T follicular helper cell (primary cell): ENCODE measurements around the gene MRO.
"Not testable (repeated sequence)": the region's sequence is repeated elsewhere in the genome, so short reads cannot be mapped to it uniquely, and the experiment has no call there.

ENCODE experiments used
- DNase-seq: peaks from one replicate; pipeline ENCODE4 v3.0.0-alpha.2; 2020; ENCODE audit warnings: low read depth

Gene MRO

DNA sequence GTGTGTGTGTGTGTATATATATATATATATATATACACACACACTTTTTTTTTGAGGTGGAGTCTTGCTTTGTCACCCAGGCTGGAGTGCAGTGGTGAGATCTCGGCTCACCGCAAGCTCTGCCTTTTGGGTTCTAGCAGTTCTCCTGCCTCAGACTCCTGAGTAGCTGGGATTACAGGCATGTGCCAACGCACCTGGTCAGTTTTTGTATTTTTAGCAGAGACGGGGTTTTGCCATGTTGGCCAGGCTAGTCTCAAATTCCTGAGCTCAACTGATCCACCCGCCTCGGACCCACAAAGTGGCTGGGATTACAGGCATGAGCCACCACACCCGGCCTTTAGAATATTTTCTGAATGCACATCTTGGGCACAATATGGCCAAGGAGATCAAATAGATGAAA lies 13.7 kb upstream of the MRO start:
- not testable (repeated sequence) for DNase-seq

DNA sequence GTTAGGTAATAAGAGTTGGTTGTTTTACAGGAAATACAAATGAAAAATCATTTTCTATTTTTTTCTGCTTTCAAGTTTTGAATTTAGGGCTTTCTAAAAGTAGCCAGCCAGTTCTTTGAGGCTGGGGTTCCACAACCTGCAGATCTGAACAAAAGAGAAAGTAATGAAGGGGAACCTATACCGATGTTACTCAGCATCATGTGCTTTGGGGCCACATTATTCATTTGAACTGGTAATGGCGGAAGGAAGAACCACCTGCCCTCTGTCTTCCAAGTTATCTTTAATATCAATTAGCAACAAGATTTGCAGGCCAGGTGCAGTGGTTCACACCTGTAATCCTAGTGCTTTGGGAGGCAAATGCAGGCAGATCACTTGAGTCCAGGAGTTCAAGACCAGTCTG lies 12.9 kb upstream of the MRO start:
- DNase-seq: no peak

DNA sequence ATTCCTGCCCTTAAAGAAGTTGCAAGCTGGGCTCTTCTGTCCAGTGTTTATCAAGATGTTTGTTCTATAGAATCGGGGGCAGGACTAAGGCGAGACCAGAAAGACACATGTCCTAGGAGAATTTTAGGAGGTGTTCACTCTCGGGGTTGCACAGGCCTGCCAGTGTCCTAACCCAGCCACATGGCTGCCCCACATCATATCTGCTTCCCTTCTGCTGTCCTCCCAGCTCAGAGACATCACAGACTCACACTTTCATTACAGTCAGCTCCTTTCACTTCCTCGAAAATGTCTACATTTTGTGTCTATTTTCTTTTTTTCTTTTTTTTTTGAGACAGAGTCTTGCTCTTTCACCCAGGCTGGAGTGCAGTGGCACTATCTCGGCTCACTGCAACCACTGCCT lies 10.7 kb upstream of the MRO start:
- DNase-seq: no peak

DNA sequence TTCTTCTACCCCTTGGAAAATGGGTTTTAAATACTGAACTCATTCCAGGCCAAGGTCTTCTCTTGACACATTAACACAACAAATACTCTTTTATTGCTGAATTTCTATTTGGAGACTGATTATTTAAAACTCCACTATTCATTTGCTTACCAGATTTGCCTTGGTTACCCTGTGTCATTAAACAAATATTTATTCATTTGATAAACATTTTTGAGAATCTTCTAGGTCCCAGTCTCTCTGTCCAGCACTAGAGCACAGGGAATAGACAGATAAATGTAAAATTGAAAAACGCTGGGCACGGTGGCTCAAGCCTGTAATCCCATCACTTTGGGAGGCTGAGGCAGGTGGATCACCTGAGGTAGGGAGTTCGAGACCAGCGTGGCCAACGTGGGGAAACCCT lies 9.8 kb upstream of the MRO start:
- DNase-seq: no peak

DNA sequence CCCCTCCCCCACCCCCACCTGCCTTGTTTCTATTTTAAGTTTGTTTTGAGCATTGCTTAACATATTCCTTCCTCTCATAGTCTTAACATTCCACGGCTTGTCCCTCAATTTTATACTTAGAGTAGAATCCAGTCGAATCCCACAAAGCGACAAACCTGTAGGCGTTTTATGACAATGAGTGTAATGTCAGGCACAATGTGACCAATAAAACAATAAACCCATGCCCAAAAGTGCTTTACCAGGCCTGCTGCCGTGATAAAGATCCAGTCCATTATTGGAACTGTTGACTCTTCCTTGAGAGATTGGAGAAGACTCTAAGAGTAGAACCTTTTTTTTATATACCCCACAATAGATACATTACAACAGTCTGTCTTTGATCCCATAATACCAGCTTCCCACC lies 6.2 kb upstream of the MRO start:
- no peak for DNase-seq

DNA sequence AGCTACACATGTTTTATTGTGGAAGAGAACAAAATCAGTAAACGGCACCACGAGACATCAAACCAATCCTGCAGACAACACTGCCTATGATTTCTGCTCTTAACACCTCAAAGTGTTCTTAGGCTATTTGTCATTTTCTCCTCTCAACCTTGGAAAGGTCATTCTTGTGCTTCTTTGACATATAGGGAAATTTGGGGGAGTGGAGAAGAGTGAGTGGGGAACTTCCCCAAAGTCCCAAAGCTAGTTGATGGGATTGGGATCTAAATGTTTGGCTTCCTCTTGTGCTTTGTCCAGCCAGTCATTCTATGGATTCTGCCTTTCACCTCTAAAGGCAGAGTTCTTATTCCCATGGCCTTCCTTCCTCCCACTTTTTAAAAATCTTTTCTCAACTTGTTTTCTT lies 5.8 kb upstream of the MRO start:
- no peak for DNase-seq

DNA sequence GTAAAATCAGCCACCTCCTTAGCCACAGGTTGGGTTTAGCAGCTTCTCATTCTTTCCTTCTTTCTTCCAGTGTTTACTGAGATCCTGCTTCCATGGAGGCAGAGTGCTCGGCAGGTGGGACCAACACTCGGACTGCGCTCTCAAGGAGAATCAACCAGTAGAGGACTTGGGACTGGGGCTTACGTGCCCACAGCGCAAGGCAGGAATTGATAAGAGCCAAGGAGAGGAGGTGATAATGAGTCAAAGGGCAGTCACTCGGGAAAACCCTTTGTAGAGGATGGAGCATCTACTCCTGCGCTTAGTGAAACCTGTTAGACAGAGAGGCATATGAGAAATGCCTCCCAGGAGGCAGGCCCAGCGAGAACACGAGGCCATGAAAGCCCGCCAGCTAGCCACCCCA lies 2.9 kb upstream of the MRO start:
- DNase-seq: no peak

DNA sequence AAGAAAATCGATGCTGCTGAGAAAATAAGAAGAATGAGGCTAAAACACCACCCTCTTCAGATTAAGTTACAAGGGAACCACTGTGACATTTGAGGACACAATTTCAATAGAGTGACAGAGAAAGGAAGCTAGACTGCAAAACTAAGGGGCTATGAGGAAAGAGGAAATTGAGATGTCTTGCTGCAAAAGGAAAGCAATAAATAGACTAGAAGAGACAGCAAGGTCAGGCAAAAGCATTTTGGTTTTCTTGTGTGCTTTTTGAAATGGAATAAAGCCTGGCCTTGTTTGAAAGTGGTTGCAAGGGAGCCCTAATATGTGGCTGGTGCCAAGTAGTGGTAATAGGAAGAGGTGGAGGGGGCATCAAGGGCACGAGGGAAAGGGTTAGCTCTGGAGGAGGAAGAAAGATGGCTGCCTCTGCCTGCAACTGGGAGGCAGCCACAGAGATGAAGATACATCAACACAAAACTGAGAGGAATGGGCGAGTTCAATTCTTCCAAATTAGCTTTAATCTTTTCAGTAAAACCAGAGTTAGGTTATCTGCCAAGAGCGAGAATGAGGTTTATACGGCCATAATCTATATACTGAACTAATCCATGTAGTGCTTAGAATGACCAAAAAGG lies 1.2 kb upstream of the MRO start:
- DNase-seq: no peak

DNA sequence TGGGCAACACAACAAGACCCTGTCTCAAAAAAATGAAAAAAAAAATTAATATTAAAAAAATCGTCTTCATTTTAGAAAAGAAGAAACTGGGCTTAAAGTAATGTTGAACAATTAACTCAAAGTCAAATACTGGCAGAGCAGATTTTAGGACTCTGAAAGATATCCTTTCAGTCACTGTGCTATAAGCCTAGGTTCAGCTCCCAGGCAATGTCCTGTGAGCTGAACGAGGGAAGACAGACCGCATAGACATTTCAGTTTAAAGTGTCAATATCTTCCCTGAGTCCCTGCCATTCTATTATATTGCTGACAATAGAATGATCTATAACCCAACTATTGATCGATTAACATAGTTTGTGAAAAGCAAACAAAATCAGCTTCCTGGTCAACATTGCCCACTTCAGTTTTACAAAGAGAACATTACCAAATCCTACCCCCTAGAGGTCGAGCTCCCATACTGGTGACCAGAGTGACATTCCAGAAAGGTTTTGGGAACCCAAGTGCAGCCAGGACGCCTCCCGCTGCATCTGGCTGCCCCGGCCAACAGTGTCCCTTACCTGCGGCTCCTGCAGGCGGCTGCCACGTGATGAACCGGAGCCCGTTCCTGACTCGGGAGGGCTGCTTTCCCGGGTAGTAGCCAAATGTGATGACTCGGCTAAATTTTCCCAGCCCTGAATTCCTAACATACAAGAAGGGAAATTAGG lies 639 bp downstream of the MRO start:
- no peak for DNase-seq

DNA sequence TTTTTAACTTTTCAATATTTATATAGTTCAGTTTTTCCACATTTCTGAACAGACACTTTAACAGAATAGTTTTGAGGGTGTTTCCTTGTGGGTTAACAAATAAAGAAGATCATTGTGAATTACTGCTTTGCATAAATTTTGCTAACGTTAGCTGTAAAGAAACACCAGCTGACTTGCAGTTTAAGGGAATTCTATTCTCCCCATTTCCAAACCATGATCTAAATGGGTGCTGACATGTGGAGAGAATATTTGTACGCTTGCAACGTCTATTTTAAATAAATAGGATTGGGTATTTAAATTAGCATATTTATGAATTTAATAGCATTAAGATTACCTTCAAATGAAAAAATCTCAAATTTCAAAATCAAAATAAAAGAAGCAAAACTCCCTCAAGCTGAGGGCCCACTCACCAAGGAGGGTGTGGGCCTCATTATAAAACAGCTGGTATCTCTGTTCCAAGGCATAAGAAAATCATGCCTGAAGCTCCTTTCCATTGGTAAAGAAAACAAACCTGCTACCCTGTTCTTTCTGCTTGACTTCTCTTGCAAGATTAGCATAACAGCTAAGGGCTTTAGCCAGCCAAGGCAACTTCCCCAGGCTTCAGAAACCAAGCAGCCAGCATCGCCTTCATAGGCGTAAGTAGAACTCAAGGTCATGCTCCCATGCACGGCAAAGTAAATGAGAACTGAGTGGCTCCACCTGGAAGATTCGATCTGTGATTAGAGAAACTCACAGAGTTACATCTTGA lies 3.2 kb downstream of the MRO start:
- no peak for DNase-seq

DNA sequence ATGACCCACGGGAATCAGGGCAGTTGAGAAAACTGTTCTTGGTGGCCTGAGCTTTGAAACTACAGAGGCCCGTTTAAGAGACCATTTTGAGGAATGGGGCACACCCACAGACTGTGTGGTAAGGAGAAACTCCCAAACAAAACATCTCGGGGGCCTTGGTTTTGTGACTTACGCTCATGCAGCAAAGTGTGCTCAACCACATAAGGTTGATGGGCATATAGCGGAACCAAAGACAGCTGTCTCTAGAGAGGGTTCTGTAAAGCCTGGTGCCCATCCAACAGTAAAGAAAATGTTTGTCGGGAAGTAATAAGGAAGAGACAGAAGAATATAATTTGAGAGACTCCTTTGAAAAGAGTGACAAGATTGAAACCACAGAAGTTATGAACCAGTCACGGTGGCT lies 5.4 kb downstream of the MRO start:
- DNase-seq: no peak

DNA sequence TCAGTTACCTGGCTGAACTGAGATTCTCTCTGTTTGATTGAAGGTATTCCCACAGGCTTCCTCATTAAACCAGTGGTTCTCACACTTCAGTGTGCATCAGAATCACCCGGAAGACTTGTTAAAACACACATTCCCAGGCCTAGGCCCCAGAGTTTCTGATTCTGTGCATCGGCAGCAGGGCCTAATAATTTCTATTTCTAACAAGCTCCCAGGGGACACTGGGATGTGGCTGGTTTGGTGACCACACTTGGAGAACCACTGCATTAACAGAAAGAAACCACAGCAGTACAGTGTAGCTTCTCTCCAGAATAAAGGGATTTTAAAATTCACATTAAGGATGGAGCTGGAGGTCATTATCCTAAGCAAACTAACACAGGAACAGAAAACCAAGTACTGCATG lies 6.5 kb downstream of the MRO start:
- DNase-seq: no peak

DNA sequence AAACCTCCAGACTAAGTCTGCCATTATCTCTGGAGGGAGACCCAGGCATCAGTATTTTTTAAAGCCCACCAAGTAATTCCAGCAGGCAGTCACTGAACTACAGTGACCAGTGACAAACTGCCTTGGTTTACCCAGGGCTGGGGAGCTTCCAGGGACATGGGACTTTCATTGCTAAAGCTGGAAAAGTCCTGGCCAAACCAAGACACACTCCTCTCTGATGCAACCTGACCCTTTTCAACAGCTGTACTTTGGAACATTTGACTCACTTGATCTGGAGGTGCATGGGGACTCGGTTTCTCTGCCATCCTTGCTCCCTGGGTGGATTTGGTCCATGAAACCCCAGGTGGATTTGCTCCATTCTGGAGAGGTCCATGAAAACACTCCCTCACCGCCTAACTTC lies 7.0 kb downstream of the MRO start:
- no peak for DNase-seq

DNA sequence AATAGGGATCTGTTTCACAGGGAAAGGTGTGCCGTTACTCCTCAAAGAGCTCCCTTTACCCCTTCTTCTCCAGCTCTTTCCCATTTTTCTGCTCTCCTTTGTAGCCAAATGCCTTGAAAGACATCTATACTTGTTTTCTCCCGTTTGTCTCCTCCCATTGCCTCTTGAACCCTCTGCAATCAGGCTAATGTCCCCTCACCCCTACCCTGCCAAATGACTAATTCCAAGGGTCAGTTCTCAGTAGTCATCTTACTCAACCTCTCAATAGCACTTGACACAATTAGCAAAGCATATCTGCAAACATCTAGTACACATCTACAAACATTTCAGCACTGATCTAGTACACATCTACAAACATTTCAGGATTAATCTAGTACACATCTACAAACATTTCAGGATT lies 12.6 kb downstream of the MRO start:
- no peak for DNase-seq

DNA sequence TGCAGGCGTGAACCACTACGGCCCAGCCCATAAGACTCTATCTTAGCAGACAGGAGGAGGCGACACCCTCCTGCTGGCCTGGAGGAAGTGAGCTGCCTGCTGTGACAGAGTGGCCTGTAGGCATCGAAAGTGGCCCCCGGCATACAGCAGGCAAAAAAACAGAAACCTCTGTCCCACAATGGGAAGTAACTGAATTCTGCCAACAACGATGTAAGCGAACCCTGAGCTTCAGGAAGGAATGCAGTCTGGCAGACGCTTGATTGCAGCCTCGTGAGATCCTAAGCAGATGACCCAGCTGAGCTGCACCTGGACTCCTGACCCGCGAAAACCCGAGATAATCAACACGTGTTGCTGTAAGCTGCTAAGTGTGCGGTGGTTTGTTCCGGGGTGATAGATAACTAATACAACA lies 13.6 kb downstream of the MRO start:
- no peak for DNase-seq

DNA sequence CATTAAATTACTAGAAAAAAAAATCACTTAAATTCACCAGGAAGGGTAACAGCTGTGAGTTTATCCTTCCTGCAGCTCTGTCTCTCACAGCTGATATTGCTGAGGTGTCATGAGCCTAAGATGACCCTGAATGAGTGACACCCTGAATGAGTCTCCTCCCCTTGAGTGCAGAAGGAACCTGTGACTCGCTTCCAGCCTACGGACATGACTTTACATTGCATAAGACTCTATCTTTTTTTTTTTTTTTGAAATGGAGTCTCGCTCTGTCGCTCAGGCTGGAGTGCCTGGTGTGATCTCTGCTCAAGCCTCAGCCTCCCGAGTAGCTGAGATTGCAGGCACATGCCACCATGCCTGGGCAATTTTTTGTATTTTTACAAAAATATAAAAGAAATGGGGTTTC lies 14.1 kb downstream of the MRO start:
- DNase-seq: no peak

DNA sequence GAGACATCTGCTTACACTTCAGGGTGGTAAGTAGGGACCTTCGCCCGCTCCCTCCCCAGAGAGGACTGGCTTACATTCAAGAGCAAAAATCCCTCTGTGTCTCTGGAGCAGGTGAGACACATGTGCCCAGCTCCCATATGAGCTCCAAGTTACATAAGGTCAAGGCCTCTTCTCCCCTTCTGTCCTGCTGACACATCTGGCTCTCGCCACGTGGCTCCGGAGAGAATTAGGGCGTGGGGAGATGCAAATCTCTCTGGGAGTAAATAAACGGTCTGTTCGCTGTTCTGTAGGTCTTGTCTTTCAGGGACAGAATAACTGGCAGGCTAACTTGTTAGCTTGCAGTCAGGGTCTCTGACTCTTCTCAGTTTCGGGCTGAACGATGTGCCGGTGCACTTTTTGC lies 16.2 kb downstream of the MRO start:
- no peak for DNase-seq

DNA sequence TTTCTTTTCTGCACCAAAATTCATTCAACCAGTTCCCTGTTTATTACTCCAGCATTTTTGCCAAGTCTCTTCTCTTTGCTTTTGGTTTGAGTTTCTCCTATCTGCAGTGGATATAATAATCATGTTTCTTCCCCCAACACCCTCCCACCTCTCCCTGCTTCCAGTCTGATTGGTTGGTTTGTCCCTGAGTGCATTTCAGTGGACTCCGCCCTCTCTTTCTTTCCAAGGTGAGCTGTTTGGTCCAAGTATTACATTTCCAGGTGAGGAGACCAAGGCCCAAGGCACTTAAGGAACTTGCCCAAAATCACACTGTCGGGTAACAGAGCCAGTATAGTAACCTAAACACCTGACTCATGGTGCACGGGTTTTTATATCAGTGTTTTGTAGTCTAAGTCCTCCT lies 17.7 kb downstream of the MRO start:
- no peak for DNase-seq

DNA sequence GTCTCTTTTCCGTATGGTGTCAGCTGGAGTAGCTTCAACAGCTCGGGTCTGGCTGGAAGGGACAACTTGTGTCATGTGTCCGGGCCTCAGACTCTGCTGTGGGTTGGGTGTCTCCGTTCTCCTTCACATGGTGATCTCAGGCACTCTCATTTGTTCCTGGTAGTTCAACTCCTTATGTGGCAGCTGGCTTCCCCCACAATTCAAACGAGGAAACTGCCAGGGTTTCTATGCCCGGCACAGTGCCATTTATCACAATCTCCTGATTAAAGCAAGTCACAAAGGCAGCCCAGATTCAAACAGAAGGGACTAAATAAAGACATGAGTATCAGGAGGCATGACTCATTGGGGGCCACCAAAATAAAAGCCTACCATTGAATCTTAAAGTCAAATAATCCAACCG lies 22.7 kb downstream of the MRO start:
- no peak for DNase-seq

DNA sequence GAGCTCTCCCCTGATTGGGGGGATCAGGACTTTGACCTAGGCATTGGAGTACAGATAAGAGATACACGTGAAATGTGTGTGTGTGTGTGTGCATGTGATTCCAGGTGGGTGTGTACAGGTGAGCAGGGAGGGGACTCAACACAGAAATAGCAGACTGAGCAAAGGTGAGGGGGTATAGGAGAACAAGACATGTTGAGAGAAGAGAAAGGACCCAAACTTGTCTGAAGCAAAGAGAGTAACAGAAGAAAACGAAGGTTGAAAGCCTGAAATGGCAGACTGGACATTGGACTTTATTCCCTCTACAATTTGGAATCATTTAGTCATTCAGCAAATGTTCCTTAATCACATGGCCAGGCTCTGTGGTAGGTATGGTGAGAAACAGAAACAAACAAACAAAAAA lies 23.3 kb downstream of the MRO start:
- no peak for DNase-seq

DNA sequence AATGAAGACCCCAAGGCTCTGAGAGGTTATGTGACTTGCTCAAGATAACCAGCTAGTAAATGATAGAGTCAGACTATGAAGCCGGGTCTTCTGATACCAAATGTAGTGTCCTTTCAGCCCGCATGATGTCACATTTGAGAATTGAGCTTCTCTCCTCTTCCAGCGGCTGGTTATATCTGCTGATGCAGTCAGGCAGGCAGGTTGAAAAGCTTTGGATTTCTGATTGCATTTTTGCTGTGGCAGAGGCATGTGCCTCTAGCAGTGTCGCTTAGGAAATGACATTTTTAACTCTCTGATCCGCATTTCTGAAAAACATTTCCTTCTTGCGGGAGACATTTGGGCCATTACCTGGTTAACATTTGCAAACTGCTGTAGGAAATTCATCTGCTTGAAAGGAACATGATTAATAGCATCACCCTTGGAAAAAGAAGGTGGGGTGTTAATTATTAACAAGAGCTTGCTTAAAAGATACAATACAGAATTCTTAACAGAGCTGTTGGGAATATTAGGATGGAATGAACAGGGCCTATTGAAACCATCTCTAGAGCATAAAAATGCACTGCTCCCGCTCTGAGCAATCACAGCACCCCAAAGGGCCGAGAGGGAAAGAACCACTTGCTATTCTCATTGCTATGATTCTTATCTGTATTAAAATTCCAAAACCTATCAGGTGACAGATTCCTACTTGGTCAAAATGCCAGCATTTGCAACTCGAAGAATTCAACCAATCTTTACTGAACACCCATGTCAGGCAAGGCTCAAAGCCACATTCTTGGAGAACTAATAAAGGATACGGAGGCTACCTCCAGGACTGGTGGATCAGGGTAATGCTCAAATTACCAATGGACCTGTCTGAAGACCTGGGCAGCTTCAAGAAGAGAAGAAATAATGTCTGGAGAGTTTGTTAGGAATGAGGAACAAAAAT lies 25.9 kb downstream of the MRO start:
- no peak for DNase-seq

DNA sequence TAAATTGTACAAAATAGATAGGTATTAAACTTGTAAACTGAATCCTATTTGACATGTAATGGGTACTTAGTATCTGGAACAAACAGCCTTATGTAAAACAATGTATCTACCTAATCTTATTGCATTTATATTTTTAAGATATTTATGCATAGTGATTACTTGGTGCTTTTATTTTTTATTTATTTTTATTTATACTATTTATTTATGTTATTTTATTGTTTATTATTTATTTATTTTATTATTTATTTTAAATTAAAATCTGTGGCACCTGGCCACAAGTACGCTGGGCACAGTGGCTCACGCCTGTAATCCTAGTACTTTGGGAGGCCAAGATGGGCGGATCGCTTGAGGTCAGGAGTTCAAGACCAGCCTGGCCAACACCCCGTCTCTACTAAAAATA lies 26.9 kb downstream of the MRO start:
- DNase-seq: no peak
